ENCODE data around the gene DDX46. TPM values are rescaled to one million over a fixed set of nuclear protein-coding genes. Genes with fewer than 3 reads are reported as not detected.
A peak's percentile ranks its signal among the peaks of the same experiment; 100 is the strongest.
"Not testable (repeated sequence)": the region's sequence is repeated elsewhere in the genome, so short reads cannot be mapped to it uniquely, and the experiment has no call there.

DDX46 gene
- total RNA-seq, 1 donor from 2014 or later, result 24.4 TPM

- intact Hi-C loops (cut with micrococcal nuclease), result no loop called here
- no peaks in the 10 kb centered on the region for H3K27me3 ChIP-seq (ENCODE audit: low read depth)
- peaks cover 52% of the 10 kb centered on the region for H3K4me1 ChIP-seq
- H3K4me3 ChIP-seq, result peak overlapping the region; percentile 96
- no peak for DNase-seq
- peak overlapping the region; percentile 99 for H3K27ac ChIP-seq (replicated peaks)
- peaks cover 2% of the 10 kb centered on the region for H3K36me3 ChIP-seq
- TF ChIP-seq, protein P1, sequence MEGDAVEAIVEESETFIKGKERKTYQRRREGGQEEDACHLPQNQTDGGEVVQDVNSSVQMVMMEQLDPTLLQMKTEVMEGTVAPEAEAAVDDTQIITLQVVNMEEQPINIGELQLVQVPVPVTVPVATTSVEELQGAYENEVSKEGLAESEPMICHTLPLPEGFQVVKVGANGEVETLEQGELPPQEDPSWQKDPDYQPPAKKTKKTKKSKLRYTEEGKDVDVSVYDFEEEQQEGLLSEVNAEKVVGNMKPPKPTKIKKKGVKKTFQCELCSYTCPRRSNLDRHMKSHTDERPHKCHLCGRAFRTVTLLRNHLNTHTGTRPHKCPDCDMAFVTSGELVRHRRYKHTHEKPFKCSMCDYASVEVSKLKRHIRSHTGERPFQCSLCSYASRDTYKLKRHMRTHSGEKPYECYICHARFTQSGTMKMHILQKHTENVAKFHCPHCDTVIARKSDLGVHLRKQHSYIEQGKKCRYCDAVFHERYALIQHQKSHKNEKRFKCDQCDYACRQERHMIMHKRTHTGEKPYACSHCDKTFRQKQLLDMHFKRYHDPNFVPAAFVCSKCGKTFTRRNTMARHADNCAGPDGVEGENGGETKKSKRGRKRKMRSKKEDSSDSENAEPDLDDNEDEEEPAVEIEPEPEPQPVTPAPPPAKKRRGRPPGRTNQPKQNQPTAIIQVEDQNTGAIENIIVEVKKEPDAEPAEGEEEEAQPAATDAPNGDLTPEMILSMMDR (IDR thresholded peaks at IDR 0.05; ENCODE audit: borderline replicate concordance), result no peak
- no peaks in the 10 kb centered on the region for H3K9me3 ChIP-seq (replicated peaks)
These were observed 86.8 kb downstream of the DDX46 start for GRCh38 chr5:134845335-134845851.

DNA sequence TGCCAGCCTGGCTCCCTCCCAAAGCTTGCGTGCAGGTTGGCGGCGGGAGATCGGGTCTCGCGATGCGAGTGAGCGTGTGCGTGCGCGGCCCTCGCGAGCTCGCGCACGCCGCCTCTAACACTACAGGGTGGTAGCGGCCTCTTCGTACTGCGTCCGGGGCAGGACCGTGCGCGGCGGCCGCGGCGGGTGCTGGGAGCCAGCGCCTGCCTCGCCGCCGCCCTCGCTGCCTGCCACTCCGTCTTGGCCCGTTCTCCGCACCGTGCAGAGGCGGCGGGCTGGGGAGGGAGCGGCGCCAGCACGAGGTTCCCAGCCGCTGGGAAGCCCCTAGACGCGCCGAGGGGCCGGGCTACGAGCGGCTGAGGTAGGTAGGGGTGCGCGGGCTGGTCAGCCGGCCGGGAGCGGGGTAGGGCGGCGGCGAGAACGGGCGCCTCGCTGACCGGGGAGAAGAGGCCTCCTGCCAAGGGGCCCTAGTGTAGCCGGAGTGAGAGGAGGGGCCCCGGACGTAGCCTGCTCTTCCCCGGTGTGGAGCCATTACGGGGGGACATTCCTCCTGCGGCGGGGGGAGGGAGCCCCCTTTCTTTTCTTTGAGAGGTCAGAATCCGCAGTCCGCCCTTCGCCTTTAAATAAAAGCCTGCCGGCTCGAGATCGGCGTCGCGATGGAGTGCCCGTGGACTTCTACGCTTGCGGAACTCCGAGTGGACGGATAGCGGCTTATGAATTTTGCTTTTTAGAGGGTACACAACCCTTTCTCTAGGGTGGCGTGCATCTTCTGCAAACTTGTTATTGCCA, 87.5 kb downstream of the DDX46 start, which contains the start of gene C5orf24:
C5orf24 (plus strand) TSS at position 117 of the 789 bp plus-strand sequence. CDS start 8,933 bp downstream, outside the sequence.
- DNase-seq, result peak; percentile 95
- intact Hi-C loops (cut with micrococcal nuclease), result no loop called here
- Histone ChIP-seq H3K36me3 (peaks cover 3% of the 10 kb centered on the region), H3K27me3 (ENCODE audit: low read depth) (no peaks in the 10 kb centered on the region), H3K4me1 (peaks cover 58% of the 10 kb centered on the region), H3K9me3 (replicated peaks) (no peaks in the 10 kb centered on the region), H3K27ac (replicated peaks) (peak within 1 kb of the TSS; percentile 99), H3K4me3 (peak within 1 kb of the TSS; percentile 96)
- TF ChIP-seq, protein P1 (IDR thresholded peaks at IDR 0.05; ENCODE audit: borderline replicate concordance), result no peak

DNA sequence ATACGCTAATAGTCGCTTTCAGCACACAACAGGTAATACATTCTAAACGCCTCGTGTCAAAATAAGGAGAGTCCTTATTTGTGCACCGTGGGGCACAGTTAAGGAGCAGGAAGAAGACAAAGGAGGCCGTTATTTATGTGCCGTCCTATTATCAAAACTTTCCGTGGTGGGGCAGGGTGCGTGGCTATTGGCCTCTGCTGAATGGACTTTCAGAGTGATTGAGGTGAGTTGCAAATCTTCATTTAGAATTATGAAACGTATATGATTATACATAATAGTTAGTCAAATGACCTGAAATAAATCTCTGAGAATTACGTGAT, 88.0 kb downstream of the DDX46 start:
- Histone ChIP-seq H3K27me3 (ENCODE audit: low read depth) (no peaks in the 10 kb centered on the region), H3K36me3 (peaks cover 3% of the 10 kb centered on the region), H3K9me3 (replicated peaks) (no peaks in the 10 kb centered on the region), H3K4me3 (peak overlapping the region; percentile 96), H3K27ac (replicated peaks) (peak overlapping the region; percentile 99), H3K4me1 (peaks cover 63% of the 10 kb centered on the region)
- TF ChIP-seq, protein P1 (IDR thresholded peaks at IDR 0.05; ENCODE audit: borderline replicate concordance), result no peak
- intact Hi-C loops (cut with micrococcal nuclease), result no loop called here
- no peak for DNase-seq

DNA sequence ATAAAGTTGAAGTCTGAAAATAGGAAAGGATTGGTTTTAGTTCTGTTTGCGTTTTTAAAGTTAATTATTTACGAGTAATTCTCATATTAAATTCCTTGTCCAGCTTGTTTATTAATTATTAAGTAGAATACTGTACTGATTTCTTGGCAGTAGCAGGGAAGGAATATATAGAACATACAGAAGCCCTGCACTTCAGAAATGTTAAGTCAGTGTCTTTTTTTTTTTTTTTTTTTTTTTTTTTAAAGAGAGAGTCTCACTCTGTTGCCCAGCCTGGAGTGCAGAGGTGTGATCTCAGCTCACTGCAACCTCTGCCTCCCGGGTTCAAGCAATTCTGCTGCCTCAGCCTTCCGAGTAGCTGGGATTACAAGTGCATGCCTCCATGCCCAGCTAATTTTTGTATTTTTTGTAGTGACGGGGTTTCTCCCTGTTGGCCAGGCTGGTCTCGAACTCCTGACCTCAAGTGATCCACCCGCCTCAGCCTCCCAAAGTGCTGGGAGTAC, 90.9 kb downstream of the DDX46 start:
- DNase-seq; H3K27ac ChIP-seq (replicated peaks); H3K4me3 ChIP-seq; H3K27me3 ChIP-seq (ENCODE audit: low read depth); intact Hi-C loops (cut with micrococcal nuclease); H3K9me3 ChIP-seq (replicated peaks): not testable (repeated sequence)
- peaks cover 14% of the 10 kb centered on the region for H3K36me3 ChIP-seq
- H3K4me1 ChIP-seq, result peaks cover 77% of the 10 kb centered on the region

DNA sequence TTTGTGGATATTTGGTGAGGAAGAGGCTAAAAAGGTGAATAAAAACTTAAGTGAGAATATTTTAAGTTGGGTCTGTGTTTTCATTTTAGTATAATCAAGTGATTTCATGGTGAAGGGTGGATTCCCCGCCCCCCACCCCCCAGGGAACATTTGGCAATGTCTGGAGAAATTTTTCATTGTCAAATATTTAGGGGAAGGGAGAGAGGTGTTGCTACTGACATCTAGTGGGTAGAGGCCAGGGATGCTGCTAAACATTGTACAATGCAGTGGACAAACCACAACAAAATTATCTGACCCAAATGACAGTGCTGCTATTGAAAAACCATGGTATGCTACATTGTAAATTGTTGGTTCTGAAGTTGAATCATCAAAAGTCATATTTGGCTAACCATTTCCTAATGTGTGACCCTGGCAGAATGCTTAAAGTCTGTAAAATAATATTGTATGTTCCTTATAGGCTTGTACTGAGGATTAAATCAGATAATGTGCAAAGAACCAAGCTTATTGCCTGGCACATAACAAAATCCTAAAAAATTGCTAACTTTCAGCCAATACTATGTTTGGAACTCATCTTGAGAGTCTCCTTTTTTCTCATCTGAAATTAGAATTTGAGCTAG, 92.8 kb downstream of the DDX46 start:
- Histone ChIP-seq H3K9me3 (replicated peaks) (no peaks in the 10 kb centered on the region), H3K27me3 (ENCODE audit: low read depth) (no peaks in the 10 kb centered on the region), H3K4me3 (no peak overlapping the region), H3K4me1 (peaks cover 71% of the 10 kb centered on the region), H3K36me3 (peaks cover 33% of the 10 kb centered on the region), H3K27ac (replicated peaks) (no peak overlapping the region)
- intact Hi-C loops (cut with micrococcal nuclease), result no loop called here
- DNase-seq, result no peak
- TF ChIP-seq, protein P1 (IDR thresholded peaks at IDR 0.05; ENCODE audit: borderline replicate concordance), result peak; percentile 45

DNA sequence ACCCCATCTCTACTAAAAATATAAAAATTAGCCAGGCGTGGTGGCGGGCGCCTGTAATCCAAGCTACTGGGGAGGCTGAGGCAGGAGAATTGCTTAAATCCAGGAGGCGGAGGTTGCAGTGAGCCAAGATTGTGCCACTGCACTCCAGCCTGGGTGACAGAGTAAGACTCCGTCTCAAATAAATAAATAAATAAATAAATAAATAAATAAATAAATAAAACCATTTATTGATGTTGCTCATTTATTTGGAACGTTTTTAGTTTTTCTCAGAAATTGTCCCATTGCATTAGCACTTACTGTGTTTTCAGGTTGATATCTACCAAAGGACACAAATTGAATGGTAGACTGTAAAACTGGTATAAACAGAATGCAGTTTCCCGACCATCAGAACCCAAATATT, 97.9 kb downstream of the DDX46 start:
- Histone ChIP-seq H3K4me1 (peaks cover 38% of the 10 kb centered on the region), H3K36me3 (peaks cover 69% of the 10 kb centered on the region)
- H3K9me3 ChIP-seq (replicated peaks); H3K4me3 ChIP-seq; H3K27ac ChIP-seq (replicated peaks); intact Hi-C loops (cut with micrococcal nuclease); H3K27me3 ChIP-seq (ENCODE audit: low read depth); DNase-seq: not testable (repeated sequence)
